H1 (cell line): ENCODE results near the gene NAIF1. TPM values are rescaled to one million over a fixed set of nuclear protein-coding genes. Genes with fewer than 3 reads are reported as not detected.

Source experiments
- CTCF ChIA-PET: fragments of 300-600 bp; sonication (Branson Sonifier 250); formaldehyde crosslinking; loops from one replicate; lab custom pipeline; 2021; ENCODE audit not compliant: partially characterized antibody; lab: Charles Lee
- POLR2A ChIA-PET: fragments of 300-600 bp; sonication (Branson Sonifier 250); formaldehyde crosslinking; loops from one replicate; lab custom pipeline; 2021; ENCODE audit warnings: inconsistent platforms; ENCODE audit not compliant: partially characterized antibody; lab: Charles Lee
- DNase-seq, 2 experiments: peaks; one replicate each; pipeline versions ENCODE4 v3.0.0 to v3.0.0-alpha.2; 2010 to 2022; ENCODE audit warnings: low spot score in 2 of 2, low read depth in 1 of 2, mixed read lengths in 1 of 2
- FAIRE-seq: peaks from 2 replicates; lab custom pipeline; 2011; peaks lifted over from hg19 to GRCh38; lab: Jason Lieb, UNC
- H2AFZ ChIP-seq: 2 replicates; pipeline ENCODE4 v1.8.1; 2012; ENCODE audit warnings: low read length, inconsistent platforms
- H2AK5ac ChIP-seq: 2 replicates; pipeline ENCODE4 v1.6.1; 2013; ENCODE audit warnings: low read depth, low read length
- H2BK120ac ChIP-seq: replicated peaks from 2 replicates; pipeline ENCODE3; 2013; ENCODE audit warnings: low read depth, low read length, inconsistent platforms
- H2BK12ac ChIP-seq: 2 replicates; pipeline ENCODE4 v1.6.1; 2013; ENCODE audit warnings: low read depth, low read length
- H2BK15ac ChIP-seq: 2 replicates; pipeline ENCODE4 v1.6.1; 2013; ENCODE audit warnings: low read length
- H2BK20ac ChIP-seq: 2 replicates; pipeline ENCODE4 v1.6.1; 2013; ENCODE audit warnings: low read length
- H2BK5ac ChIP-seq: 2 replicates; pipeline ENCODE4 v1.6.1; 2013; ENCODE audit warnings: low read depth, low read length
- H3K14ac ChIP-seq: 2 replicates; pipeline ENCODE4 v1.6.1; 2013; ENCODE audit warnings: inconsistent platforms; ENCODE audit not compliant: insufficient read length
- H3K18ac ChIP-seq: 2 replicates; pipeline ENCODE4 v1.6.1; 2013; ENCODE audit warnings: low read length; ENCODE audit errors: extremely low read depth
- H3K23ac ChIP-seq: 2 replicates; pipeline ENCODE4 v1.6.1; 2013; ENCODE audit warnings: inconsistent platforms; ENCODE audit not compliant: insufficient read length
- H3K23me2 ChIP-seq: 2 replicates; pipeline ENCODE4 v1.6.1; 2013; ENCODE audit warnings: low read depth, low read length
- H3K27ac ChIP-seq: 2 replicates; pipeline ENCODE4 v1.6.1; 2011; ENCODE audit warnings: low read depth, low read length, inconsistent platforms
- H3K27me3 ChIP-seq, 4 experiments: replicated peaks in 1 of 4; 1 replicate in 1 of 4; 2 replicates in 3 of 4; pipeline versions ENCODE4 v1.6.1 to v1.8.1; 2011 to 2013; ENCODE audit warnings: low read length in 3 of 4, mild to moderate bottlenecking in 3 of 4, inconsistent platforms in 2 of 4, mixed read lengths in 2 of 4, moderate library complexity in 1 of 4; ENCODE audit not compliant: control insufficient read depth in 3 of 4, insufficient read depth in 3 of 4; ENCODE audit errors: extremely low read depth in 1 of 4
- H3K36me3 ChIP-seq, 4 experiments: 2 replicates each; pipeline versions ENCODE4 v1.6.1 to v1.8.1; 2011 to 2013; ENCODE audit warnings: mild to moderate bottlenecking in 4 of 4, low read length in 3 of 4, moderate library complexity in 2 of 4, control low read depth in 1 of 4, inconsistent platforms in 1 of 4; ENCODE audit not compliant: insufficient read depth in 4 of 4, control insufficient read depth in 2 of 4
- H3K4ac ChIP-seq: replicated peaks from 2 replicates; pipeline ENCODE3; 2013; ENCODE audit warnings: low read length, low read depth, mixed read lengths, inconsistent platforms; ENCODE audit not compliant: insufficient read length
- H3K4me1 ChIP-seq, 4 experiments: replicated peaks in 1 of 4; 1 replicate in 1 of 4; 2 replicates in 3 of 4; pipeline versions ENCODE4 v1.6.1 to v1.8.1; 2011 to 2013; ENCODE audit warnings: low read length in 3 of 4, inconsistent platforms in 2 of 4, mixed read lengths in 1 of 4; ENCODE audit not compliant: insufficient read depth in 4 of 4, control insufficient read depth in 3 of 4
- H3K4me2 ChIP-seq, 2 experiments: 2 replicates each; pipeline versions ENCODE4 v1.6.1 to v1.8.1; 2011 to 2013; ENCODE audit warnings: low read depth in 2 of 2, low read length in 2 of 2, control low read depth in 1 of 2, inconsistent platforms in 1 of 2, mild to moderate bottlenecking in 1 of 2; ENCODE audit not compliant: insufficient read depth in 1 of 2
- H3K4me3 ChIP-seq, 4 experiments: fragments of 200-600, 300-600 bp in 1 of 4; sonication (generic), shearing (Covaris generic), sonication (Bioruptor Twin) in 1 of 4; 2 replicates each; pipeline versions ENCODE4 v1.5.1 to v1.8.1; 2011 to 2016; ENCODE audit warnings: low read length in 4 of 4, low read depth in 3 of 4, control low read depth in 2 of 4, inconsistent platforms in 2 of 4, mild to moderate bottlenecking in 2 of 4, mixed read lengths in 1 of 4, moderate library complexity in 1 of 4; ENCODE audit not compliant: insufficient read depth in 2 of 4; ENCODE audit errors: extremely low read depth in 1 of 4
- H3K56ac ChIP-seq: replicated peaks from 2 replicates; pipeline ENCODE3; 2013; ENCODE audit warnings: low read depth, mild to moderate bottlenecking, mixed read lengths, low read length, inconsistent platforms; ENCODE audit not compliant: insufficient read length
- H3K79me1 ChIP-seq: 2 replicates; pipeline ENCODE4 v1.6.1; 2013; ENCODE audit warnings: low read depth, low read length, control low read depth
- H3K79me2 ChIP-seq, 2 experiments: 2 replicates each; pipeline versions ENCODE4 v1.6.1 to v1.8.1; 2012 to 2013; ENCODE audit warnings: low read length in 2 of 2, mild to moderate bottlenecking in 2 of 2, inconsistent platforms in 1 of 2; ENCODE audit not compliant: insufficient read depth in 2 of 2, control insufficient read depth in 1 of 2
- H3K9ac ChIP-seq, 4 experiments: replicated peaks in 1 of 4; 1 replicate in 1 of 4; 2 replicates in 3 of 4; pipeline versions ENCODE4 v1.6.1 to v1.8.1; 2011 to 2013; ENCODE audit warnings: low read depth in 3 of 4, low read length in 3 of 4, control low read depth in 2 of 4, mild to moderate bottlenecking in 2 of 4, moderate library complexity in 2 of 4, inconsistent platforms in 1 of 4; ENCODE audit errors: extremely low read depth in 1 of 4
- H3K9me3 ChIP-seq, 2 experiments: 2 replicates each; pipeline versions ENCODE4 v1.6.1 to v1.8.1; 2012 to 2013; ENCODE audit warnings: mild to moderate bottlenecking in 2 of 2, moderate library complexity in 2 of 2, control low read depth in 1 of 2, inconsistent platforms in 1 of 2, low read depth in 1 of 2, low read length in 1 of 2, mixed read lengths in 1 of 2; ENCODE audit not compliant: insufficient read depth in 2 of 2
- H4K20me1 ChIP-seq, 2 experiments: replicated peaks in 1 of 2; 2 replicates each; pipeline versions ENCODE3 to v1.8.1; 2011 to 2013; ENCODE audit warnings: inconsistent platforms in 2 of 2, low read length in 2 of 2, mild to moderate bottlenecking in 1 of 2; ENCODE audit not compliant: insufficient read depth in 2 of 2, control insufficient read depth in 1 of 2
- H4K5ac ChIP-seq: 2 replicates; pipeline ENCODE4 v1.6.1; 2013; ENCODE audit warnings: low read length, low read depth, mixed read lengths, inconsistent platforms; ENCODE audit not compliant: insufficient read length
- H4K8ac ChIP-seq: 2 replicates; pipeline ENCODE4 v1.8.0; 2013; ENCODE audit warnings: mild to moderate bottlenecking, moderate library complexity, low read length, inconsistent platforms; ENCODE audit not compliant: insufficient read depth; ENCODE audit errors: extremely low read depth
- H4K91ac ChIP-seq: replicated peaks from 2 replicates; pipeline ENCODE3; 2013; ENCODE audit warnings: low read length, mixed read lengths, inconsistent platforms; ENCODE audit not compliant: insufficient read length
- BRCA1 ChIP-seq: IDR thresholded peaks from 2 replicates; pipeline ENCODE4 v1.6.1; 2012; ENCODE audit warnings: low read depth, low read length, improper control_type of control experiment
- CBX8 ChIP-seq: fragments of 300-800, 300-1000 bp; sonication (generic); IDR thresholded peaks from 2 replicates; pipeline ENCODE4 v1.7.1; 2016; ENCODE audit warnings: low read depth, low read length, borderline replicate concordance
- E2F6 ChIP-seq: IDR thresholded peaks from 2 replicates; pipeline ENCODE4 v1.6.1; 2012; ENCODE audit warnings: inconsistent platforms
- EP300 ChIP-seq, 2 experiments: IDR thresholded peaks; 1 replicate in 1 of 2; 2 replicates in 1 of 2; pipeline ENCODE4 v1.6.1; 2011 to 2012; ENCODE audit warnings: low read depth in 2 of 2, low read length in 2 of 2, mild to moderate bottlenecking in 2 of 2, borderline replicate concordance in 1 of 2, inconsistent platforms in 1 of 2, moderate library complexity in 1 of 2
- FOSL1 ChIP-seq: IDR thresholded peaks from 2 replicates; pipeline ENCODE4 v1.6.1; 2011; ENCODE audit warnings: mild to moderate bottlenecking, low read depth, low read length, moderate library complexity; ENCODE audit not compliant: insufficient read depth
- NANOG ChIP-seq: IDR thresholded peaks from 2 replicates; pipeline ENCODE4 v1.6.1; 2011; ENCODE audit warnings: low read length, low read depth, mild to moderate bottlenecking, inconsistent platforms; ENCODE audit not compliant: insufficient read depth, poor library complexity, severe bottlenecking
- RAD21 ChIP-seq, 2 experiments: IDR thresholded peaks in 1 of 2; conservative IDR thresholded peaks in 1 of 2; 2 replicates each; pipeline ENCODE4 v1.6.1; 2011; ENCODE audit warnings: low read depth in 2 of 2, low read length in 2 of 2, improper control_type of control experiment in 1 of 2, inconsistent platforms in 1 of 2, mild to moderate bottlenecking in 1 of 2, moderate library complexity in 1 of 2
- SIX5 ChIP-seq: IDR thresholded peaks from 2 replicates; pipeline ENCODE4 v1.6.1; 2011; ENCODE audit warnings: mild to moderate bottlenecking, low read depth, low read length
- SP1 ChIP-seq: IDR thresholded peaks from 2 replicates; pipeline ENCODE4 v1.6.1; 2011; ENCODE audit warnings: low read depth, low read length
- TAF1 ChIP-seq: IDR thresholded peaks from 2 replicates; pipeline ENCODE4 v1.6.1; 2011; ENCODE audit warnings: mild to moderate bottlenecking, low read depth, low read length
- TAF7 ChIP-seq: optimal IDR thresholded peaks from 2 replicates; pipeline ENCODE3; 2011; ENCODE audit warnings: low read depth, mild to moderate bottlenecking, inconsistent platforms, low read length, moderate library complexity, borderline replicate concordance
- TBP ChIP-seq: IDR thresholded peaks from 2 replicates; pipeline ENCODE4 v1.6.1; 2011; ENCODE audit warnings: low read depth, low read length, improper control_type of control experiment
- WGBS, 2 experiments: shearing (Covaris generic) in 1 of 2; methylation state at CpG; one replicate each; pipeline versions ENCODE4 v1.1.6 to v1.1.7; 2013 to 2015; ENCODE audit warnings: low lambda C conversion rate in 2 of 2, mixed read lengths in 2 of 2, inconsistent platforms in 1 of 2, low coverage in 1 of 2, missing lambda C conversion rate in 1 of 2; ENCODE audit not compliant: insufficient replicate concordance in 2 of 2, insufficient coverage in 1 of 2, insufficient read length in 1 of 2; ENCODE audit errors: extremely low coverage in 1 of 2, missing lambda C conversion rate in 1 of 2; 5-methylcytosine and 5-hydroxymethylcytosine counted together
- polyA plus RNA-seq, 7 experiments: library from polyadenylated mRNA; depleted of rRNA in 3 of 7; stranded (reverse) in 5 of 7; unstranded in 2 of 7; fragments of >200 nt in 5 of 7; fragments of 200-250 nt in 2 of 7; gene quantifications; 1 replicate in 5 of 7; 2 replicates in 1 of 7; 4 replicates in 1 of 7; pipeline versions ENCODE4 v1.2.1 to v1.2.3, GENCODE V29; 2011 to 2013; ENCODE audit warnings: missing spikeins in 2 of 7, mixed read lengths in 2 of 7
- total RNA-seq: library from RNA; stranded (reverse); fragmentation: NEBNext Ultra II Directional; extraction: Animal tissue kit (Norgen Biotek cat#: 25700); gene quantifications from 2 replicates; pipeline ENCODE4 v1.2.1, GENCODE V29; 2021

NAIF1 gene
- total and polyA plus RNA-seq, 2 of the 8 experiments (the other 6 are each of a cell fraction or from before 2014, with no cell fraction given): 8.7 to 9.0 TPM

GRCh38 chr9:128059365-128059983, 7.6 kb downstream of the NAIF1 start:
- ChIA-PET CTCF (interaction anchor here (0.6 to 2.1 kb wide), 7 partner anchors 8 to 58 kb away, joined by 3 to 8 read pairs (median 4); partner anchors contain the start of gene NAIF1), POLR2A (interaction anchor here (0.6 kb wide), 1 partner anchor 267 kb away, joined by 4 read pairs; no protein-coding TSS in a partner anchor)
- Histone ChIP-seq H3K18ac (no peak overlapping the region), H3K79me2 (no peaks in the 10 kb centered on the region), H3K56ac (no peak overlapping the region), H4K8ac (no peak overlapping the region), H3K27ac (no peak overlapping the region), H3K9me3 (no peaks in the 10 kb centered on the region), H2BK5ac (no peak overlapping the region), H2BK120ac (no peak overlapping the region), H3K4ac (no peak overlapping the region), H3K36me3 (peaks cover 0 to 2% (median 0%) of the 10 kb centered on the region in 4 experiments; a peak in 1 of 8 replicates), H3K79me1 (no peaks in the 10 kb centered on the region), H3K4me2 (no peak overlapping the region), H3K23ac (no peak overlapping the region), H3K14ac (no peak overlapping the region), H4K20me1 (no peaks in the 10 kb centered on the region), H4K91ac (no peak overlapping the region), H2BK12ac (no peak overlapping the region), H2AK5ac (no peak overlapping the region), H3K23me2 (peaks cover 2% of the 10 kb centered on the region; the same call in 1 of the 2 replicates), H2BK15ac (no peak overlapping the region), H2AFZ (no peak overlapping the region), H3K4me1 (peaks cover 0 to 17% (median 13%) of the 10 kb centered on the region in 4 experiments; a peak in 4 of 7 replicates), H3K27me3 (no peaks in the 10 kb centered on the region), H2BK20ac (no peak overlapping the region), H3K9ac (no peak overlapping the region; a peak in 1 of 7 replicates), H4K5ac (no peak overlapping the region), H3K4me3 (no peak overlapping the region)
- WGBS, 2 experiments: 100% methylated on average over 6 of the region's 6 CpGs; no CpG with 5 or more reads in 1 of the 2 experiments
- FAIRE-seq: no peak
- no peak for DNase-seq
- TF ChIP-seq EP300 (IDR thresholded peaks at IDR 0.05; ENCODE audit: borderline replicate concordance in 1 of 2, low read depth in 2 of 2, low read length in 2 of 2) (no peak), TBP (no peak), CBX8 (no peak), E2F6 (no peak), FOSL1 (no peak), TAF1 (no peak), TAF7 (no peak), SP1 (no peak), BRCA1 (no peak), NANOG (no peak), SIX5 (no peak), RAD21 (IDR thresholded peaks at IDR 0.05 in 1 of 2, conservative IDR thresholded peaks at IDR 0.05 in 1 of 2; ENCODE audit: low read depth in 2 of 2, low read length in 2 of 2) (no peak)
